GM12801 (cell line): ENCODE data around the gene BTN2A1.

ENCODE experiments used
- TF ChIP-seq, protein P1 (sequence below): IDR thresholded peaks from one replicate; pipeline ENCODE4 v1.5.1; 2011; ENCODE audit warnings: control low read depth; ENCODE audit not compliant: insufficient read length; ENCODE audit errors: extremely low read depth

The BTN2A1 gene

GRCh38 chr6:26428206-26428605 lies 29.5 kb upstream of the BTN2A1 start:
- TF ChIP-seq, protein P1, sequence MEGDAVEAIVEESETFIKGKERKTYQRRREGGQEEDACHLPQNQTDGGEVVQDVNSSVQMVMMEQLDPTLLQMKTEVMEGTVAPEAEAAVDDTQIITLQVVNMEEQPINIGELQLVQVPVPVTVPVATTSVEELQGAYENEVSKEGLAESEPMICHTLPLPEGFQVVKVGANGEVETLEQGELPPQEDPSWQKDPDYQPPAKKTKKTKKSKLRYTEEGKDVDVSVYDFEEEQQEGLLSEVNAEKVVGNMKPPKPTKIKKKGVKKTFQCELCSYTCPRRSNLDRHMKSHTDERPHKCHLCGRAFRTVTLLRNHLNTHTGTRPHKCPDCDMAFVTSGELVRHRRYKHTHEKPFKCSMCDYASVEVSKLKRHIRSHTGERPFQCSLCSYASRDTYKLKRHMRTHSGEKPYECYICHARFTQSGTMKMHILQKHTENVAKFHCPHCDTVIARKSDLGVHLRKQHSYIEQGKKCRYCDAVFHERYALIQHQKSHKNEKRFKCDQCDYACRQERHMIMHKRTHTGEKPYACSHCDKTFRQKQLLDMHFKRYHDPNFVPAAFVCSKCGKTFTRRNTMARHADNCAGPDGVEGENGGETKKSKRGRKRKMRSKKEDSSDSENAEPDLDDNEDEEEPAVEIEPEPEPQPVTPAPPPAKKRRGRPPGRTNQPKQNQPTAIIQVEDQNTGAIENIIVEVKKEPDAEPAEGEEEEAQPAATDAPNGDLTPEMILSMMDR: no peak

DNA sequence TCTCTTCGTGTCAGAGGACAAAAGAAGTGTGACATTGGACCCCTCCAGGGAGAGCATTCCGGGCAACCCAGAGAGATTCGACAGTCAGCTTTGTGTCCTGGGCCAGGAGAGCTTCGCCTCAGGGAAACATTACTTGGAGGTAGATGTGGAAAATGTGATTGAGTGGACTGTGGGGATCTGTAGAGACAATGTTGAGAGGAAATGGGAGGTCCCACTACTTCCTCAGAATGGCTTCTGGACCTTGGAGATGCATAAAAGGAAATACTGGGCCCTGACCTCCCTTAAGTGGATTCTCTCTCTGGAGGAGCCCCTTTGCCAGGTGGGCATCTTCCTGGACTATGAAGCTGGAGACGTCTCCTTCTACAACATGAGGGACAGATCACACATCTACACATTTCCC lies 27.0 kb upstream of the BTN2A1 start:
- TF ChIP-seq, protein P1: no peak

DNA sequence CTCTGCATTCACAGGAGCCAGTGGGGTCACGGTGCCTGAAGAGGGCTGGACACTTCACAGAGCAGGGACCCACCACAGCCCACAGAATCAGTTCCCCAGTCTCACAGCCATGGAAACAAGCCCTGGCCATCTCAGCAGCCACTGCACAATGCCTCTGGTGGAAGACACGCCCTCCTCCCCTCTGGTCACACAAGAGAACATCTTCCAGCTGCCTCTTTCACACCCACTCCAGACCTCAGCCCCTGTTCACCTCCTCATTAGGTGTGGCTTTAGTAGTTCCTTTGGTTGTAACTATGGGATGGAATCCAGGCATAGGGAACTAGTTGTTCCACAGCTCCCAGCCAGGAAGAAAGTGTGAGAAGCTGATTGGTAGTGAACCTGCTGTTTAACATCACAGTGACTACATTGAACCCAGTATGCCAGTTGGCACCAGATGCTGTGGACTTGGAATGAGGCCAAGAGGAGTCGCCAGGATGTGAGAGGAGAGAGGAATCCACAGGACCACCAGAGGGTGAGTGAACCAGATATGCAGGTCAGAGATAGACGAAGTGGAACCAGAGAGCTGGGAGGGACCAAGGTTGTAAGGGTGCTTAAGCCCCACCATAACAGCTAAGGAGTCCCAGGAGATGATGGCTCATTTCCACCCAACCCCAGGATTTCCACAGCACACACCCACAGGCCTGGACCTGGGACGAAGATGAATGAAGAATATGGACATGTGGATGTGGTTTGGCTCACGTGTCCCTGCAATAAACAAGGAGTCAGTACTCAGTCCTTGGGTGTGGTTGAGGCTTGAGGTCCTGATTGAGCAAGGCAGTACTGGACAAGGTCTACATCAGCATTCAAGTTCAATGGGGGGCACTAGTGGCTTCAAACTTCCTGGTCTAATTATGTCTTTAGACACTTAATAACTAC lies 26.2 kb upstream of the BTN2A1 start:
- TF ChIP-seq, protein P1: no peak

- TF ChIP-seq, protein P1: no peak
These were observed 25.0 kb upstream of the BTN2A1 start for GRCh38 chr6:26432627-26433201.

- TF ChIP-seq, protein P1: no peak
These were observed 21.7 kb upstream of the BTN2A1 start for GRCh38 chr6:26436018-26436417.

DNA sequence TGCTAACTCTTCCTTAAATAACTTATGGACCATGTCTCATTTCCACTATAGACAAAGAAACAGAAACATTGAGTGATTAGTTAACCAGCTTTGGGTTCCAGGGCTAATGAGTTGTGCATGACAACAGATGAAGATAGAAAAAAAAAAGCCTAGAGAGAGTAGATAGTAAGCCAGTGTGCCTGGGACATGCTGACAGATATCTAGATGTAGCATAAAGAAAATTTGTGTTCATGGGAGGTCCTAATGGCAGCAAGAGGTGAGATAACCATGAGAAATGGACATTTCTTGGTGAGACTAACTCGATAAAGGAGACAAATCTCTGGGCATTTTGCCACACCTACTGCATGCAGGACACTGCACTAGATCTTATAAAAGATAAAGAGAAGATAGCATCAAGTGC lies 20.2 kb upstream of the BTN2A1 start:
- TF ChIP-seq, protein P1: no peak

GRCh38 chr6:26438000-26438399 lies 19.8 kb upstream of the BTN2A1 start:
- TF ChIP-seq, protein P1: no peak
